ENCODE data around the gene TNPO1. TPM values are rescaled to one million over a fixed set of nuclear protein-coding genes. Genes with fewer than 3 reads are reported as not detected.

The TNPO1 gene
- total and polyA plus RNA-seq, 10 of the 15 experiments (the other 5 are each of a cell fraction or from before 2014, with no cell fraction given), result 18.1 to 123 (median 79.2) TPM

DNA sequence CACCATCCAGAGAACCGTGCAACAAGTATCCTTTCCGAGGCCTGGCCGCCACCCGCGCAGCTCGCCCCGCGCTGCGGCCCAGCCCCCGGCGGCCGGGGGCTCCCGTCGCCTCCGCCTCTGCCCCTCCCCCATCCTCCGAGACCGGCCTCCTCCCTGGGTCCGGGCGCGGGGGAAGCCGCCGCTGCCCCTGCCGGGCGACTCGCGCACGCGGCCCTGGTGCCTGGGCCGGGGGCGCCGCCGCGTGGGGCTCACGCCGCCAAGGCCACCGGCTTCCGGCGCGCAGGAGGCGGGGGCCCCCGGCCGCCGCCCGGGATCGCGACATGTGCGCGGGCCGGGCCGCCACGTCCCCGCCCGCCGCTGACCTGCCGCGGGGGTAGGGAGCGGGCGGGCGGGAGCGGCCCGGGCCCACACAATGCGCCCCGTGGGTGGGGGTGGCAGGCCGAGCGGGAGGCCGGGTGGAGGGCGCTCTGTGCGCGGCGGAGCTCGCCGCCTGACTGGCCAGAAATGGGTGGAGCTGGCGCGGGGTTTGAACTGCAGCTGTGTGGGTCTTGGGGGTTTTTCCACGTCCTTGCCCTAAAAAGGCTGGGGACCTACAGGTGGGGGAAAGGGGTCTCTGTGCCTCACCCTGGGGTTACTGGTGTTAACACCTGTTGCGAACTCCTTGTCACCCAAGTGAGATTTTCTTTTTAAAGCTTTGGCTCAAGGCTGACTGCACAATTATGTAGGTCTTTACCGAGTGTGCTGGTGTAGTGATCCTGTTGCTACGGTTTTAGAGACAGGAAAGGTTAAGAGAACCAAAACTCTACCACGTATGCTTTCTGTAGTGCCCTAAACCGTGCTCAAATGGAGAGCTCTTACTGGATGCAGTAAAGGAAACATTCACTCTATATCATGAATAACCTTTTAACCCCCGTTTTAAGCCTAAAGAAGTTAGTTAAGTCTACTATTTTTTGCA is 32.3 kb downstream of the TNPO1 start (continued):
- TF ChIP-seq, protein P1, sequence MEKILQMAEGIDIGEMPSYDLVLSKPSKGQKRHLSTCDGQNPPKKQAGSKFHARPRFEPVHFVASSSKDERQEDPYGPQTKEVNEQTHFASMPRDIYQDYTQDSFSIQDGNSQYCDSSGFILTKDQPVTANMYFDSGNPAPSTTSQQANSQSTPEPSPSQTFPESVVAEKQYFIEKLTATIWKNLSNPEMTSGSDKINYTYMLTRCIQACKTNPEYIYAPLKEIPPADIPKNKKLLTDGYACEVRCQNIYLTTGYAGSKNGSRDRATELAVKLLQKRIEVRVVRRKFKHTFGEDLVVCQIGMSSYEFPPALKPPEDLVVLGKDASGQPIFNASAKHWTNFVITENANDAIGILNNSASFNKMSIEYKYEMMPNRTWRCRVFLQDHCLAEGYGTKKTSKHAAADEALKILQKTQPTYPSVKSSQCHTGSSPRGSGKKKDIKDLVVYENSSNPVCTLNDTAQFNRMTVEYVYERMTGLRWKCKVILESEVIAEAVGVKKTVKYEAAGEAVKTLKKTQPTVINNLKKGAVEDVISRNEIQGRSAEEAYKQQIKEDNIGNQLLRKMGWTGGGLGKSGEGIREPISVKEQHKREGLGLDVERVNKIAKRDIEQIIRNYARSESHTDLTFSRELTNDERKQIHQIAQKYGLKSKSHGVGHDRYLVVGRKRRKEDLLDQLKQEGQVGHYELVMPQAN (conservative IDR thresholded peaks at IDR 0.05), result peak; percentile 85
- no peak for TF ChIP-seq TCF7 (IDR thresholded peaks at IDR 0.05; ENCODE audit: borderline replicate concordance)
- TF ChIP-seq, protein P2, sequence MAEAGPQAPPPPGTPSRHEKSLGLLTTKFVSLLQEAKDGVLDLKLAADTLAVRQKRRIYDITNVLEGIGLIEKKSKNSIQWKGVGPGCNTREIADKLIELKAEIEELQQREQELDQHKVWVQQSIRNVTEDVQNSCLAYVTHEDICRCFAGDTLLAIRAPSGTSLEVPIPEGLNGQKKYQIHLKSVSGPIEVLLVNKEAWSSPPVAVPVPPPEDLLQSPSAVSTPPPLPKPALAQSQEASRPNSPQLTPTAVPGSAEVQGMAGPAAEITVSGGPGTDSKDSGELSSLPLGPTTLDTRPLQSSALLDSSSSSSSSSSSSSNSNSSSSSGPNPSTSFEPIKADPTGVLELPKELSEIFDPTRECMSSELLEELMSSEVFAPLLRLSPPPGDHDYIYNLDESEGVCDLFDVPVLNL (IDR thresholded peaks at IDR 0.05; ENCODE audit: low read depth, low read length), result peak; percentile 88
- peak; percentile 71 for TF ChIP-seq POLR2A (IDR thresholded peaks at IDR 0.05; ENCODE audit: low read depth, low read length)
- no peak for TF ChIP-seq CBFB (IDR thresholded peaks at IDR 0.05; ENCODE audit: low read depth)

DNA sequence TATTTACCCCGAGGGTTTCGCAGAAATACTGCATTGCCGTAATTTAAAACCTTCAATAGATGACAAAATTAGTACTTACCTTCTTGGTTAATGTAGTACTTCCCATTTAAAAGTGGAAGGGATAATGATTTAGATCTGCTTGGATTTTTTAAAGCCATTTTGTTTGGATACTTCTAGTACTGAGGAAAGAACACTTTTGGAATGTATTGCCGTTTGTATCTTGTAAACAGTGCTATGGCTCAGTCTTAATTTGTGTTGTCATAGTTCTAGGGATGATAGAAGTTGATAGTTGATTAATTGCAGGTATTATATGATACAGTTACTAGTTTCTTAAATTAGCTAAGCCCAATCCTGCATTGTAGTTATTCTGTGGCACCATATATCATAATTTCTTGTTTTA is 33.1 kb downstream of the TNPO1 start:
- intact Hi-C loops (cut with micrococcal nuclease; ENCODE audit: unreplicated experiment), result no loop called here
- DNase-seq (ENCODE audit: low read depth, low spot score), result no peak
- ATAC-seq, result no peak
- SMC1A ChIA-PET (ENCODE audit: uncharacterized antibody, unreplicated experiment), result interaction anchor here (1.2 to 2.0 kb wide), 4 partner anchors 9 to 238 kb away, joined by 3 to 25 read pairs (median 5); partner anchors contain the start of gene TNPO1
- Histone ChIP-seq H3K9me3 (replicated peaks; ENCODE audit: control insufficient read depth, insufficient read depth, low read length) (no peaks in the 10 kb centered on the region), H3K4me2 (ENCODE audit: control insufficient read depth, insufficient read depth) (peak overlapping the region; percentile 56), H2AFZ (ENCODE audit: control insufficient read depth, low read depth, low read length) (no peak overlapping the region), H3K4me3 (peak overlapping the region; percentile 74), H3K36me3 (ENCODE audit: control insufficient read depth in 2 of 2, insufficient read depth in 2 of 2, low read length in 1 of 2) (peaks cover 0 to 13% of the 10 kb centered on the region in 2 experiments; a peak in 2 of 4 replicates), H3K27me3 (replicated peaks in 1 of 2; ENCODE audit: control insufficient read depth in 2 of 2, insufficient read depth in 2 of 2, low read length in 1 of 2) (no peaks in the 10 kb centered on the region), H4K20me1 (ENCODE audit: control insufficient read depth, insufficient read depth) (no peaks in the 10 kb centered on the region), H3K79me2 (ENCODE audit: control insufficient read depth, insufficient read depth, low read length) (peaks cover 70% of the 10 kb centered on the region), H3K9ac (ENCODE audit: control insufficient read depth, insufficient read depth, low read length) (peak overlapping the region; percentile 76), H3K4me1 (ENCODE audit: control insufficient read depth, insufficient read depth, low read length) (peaks cover 3% of the 10 kb centered on the region; the same call in 1 of the 2 replicates), H3K27ac (ENCODE audit: control insufficient read depth, insufficient read depth) (peak overlapping the region; percentile 67)
- BruUV-seq (replicated peaks), result TSS peak; percentile 49
- CTCF ChIA-PET, result interaction anchor here (0.8 to 3.0 kb wide), 5 partner anchors 13 to 238 kb away, joined by 3 to 27 read pairs (median 3); no protein-coding TSS in a partner anchor
- TF ChIP-seq SUPT20H (IDR thresholded peaks at IDR 0.05; ENCODE audit: borderline replicate concordance, control insufficient read depth, low read depth, low read length) (no peak), CHD1 (IDR thresholded peaks at IDR 0.05; ENCODE audit: low read depth, low read length) (no peak), LARP7 (IDR thresholded peaks at IDR 0.05) (no peak), IKZF2 (IDR thresholded peaks at IDR 0.05) (no peak), STAT1 (conservative IDR thresholded peaks at IDR 0.05) (no peak), JUND (IDR thresholded peaks at IDR 0.05; ENCODE audit: low read depth, low read length) (no peak), SIN3A (IDR thresholded peaks at IDR 0.05; ENCODE audit: low read depth, low read length) (no peak), MTA3 (IDR thresholded peaks at IDR 0.05; ENCODE audit: borderline replicate concordance, low read length) (no peak), SP1 (IDR thresholded peaks at IDR 0.05; ENCODE audit: low read depth, low read length) (no peak), CBX5 (IDR thresholded peaks at IDR 0.05; ENCODE audit: low read depth) (no peak), SREBF2 (IDR thresholded peaks at IDR 0.05; ENCODE audit: low read length) (no peak), SMAD5 (IDR thresholded peaks at IDR 0.05; ENCODE audit: low read depth) (no peak)
- TF ChIP-seq, protein P3, sequence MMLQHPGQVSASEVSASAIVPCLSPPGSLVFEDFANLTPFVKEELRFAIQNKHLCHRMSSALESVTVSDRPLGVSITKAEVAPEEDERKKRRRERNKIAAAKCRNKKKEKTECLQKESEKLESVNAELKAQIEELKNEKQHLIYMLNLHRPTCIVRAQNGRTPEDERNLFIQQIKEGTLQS (IDR thresholded peaks at IDR 0.05; ENCODE audit: borderline replicate concordance, extremely low read depth, low read depth, low read length), result no peak
- POLR2A ChIA-PET, result interaction anchor here (1.3 to 2.3 kb wide), 2 partner anchors 11 to 32 kb away, joined by 3 to 18 read pairs; partner anchors contain the start of gene TNPO1
- in situ Hi-C loops (cut with MboI), result no loop called here
- WGBS (ENCODE audit: insufficient coverage, insufficient replicate concordance, low lambda C conversion rate, missing lambda C conversion rate), result 15% methylated on average over 4 of the region's 4 CpGs
- RAD21 ChIA-PET (ENCODE audit: unreplicated experiment), result interaction anchor here (1.2 to 2.9 kb wide), 4 partner anchors 8 to 239 kb away, joined by 3 to 21 read pairs (median 4); no protein-coding TSS in a partner anchor
- no peak for FAIRE-seq

Measured in GM12878 (cell line).